Activated CD4-positive, alpha-beta memory T cell treated with anti-CD3 and anti-CD28 coated beads for 36 hours (primary cell): ENCODE results near the gene TNFRSF12A. TPM values are rescaled to one million over a fixed set of nuclear protein-coding genes. Genes with fewer than 3 reads are reported as not detected.

Experiments
- CTCF ChIA-PET: fragments of 350-600 bp; sonication (Branson Sonifier 250); formaldehyde crosslinking; loops from one replicate; lab custom pipeline; 2021; ENCODE audit warnings: antibody characterized with exemption, inconsistent platforms; lab: Charles Lee
- POLR2A ChIA-PET: fragments of 350-600 bp; sonication (Branson Sonifier 250); formaldehyde crosslinking; loops from one replicate; lab custom pipeline; 2021; ENCODE audit warnings: antibody characterized with exemption; lab: Charles Lee
- DNase-seq: peaks from one replicate; pipeline ENCODE4 v3.0.0-alpha.2; 2020
- H3K27ac Mint-ChIP-seq: one replicate; pipeline ENCODE4 v1.8.0; 2021; ENCODE audit warnings: mixed read lengths
- H3K27me3 Mint-ChIP-seq: one replicate; pipeline ENCODE4 v1.8.0; 2021; ENCODE audit warnings: mixed read lengths
- H3K36me3 Mint-ChIP-seq: one replicate; pipeline ENCODE4 v1.8.0; 2021; ENCODE audit warnings: mixed read lengths
- H3K4me1 Mint-ChIP-seq: one replicate; pipeline ENCODE4 v1.8.0; 2021; ENCODE audit warnings: low read depth, mixed read lengths
- H3K4me3 Mint-ChIP-seq: one replicate; pipeline ENCODE4 v1.8.0; 2021; ENCODE audit warnings: mild to moderate bottlenecking, mixed read lengths
- H3K9me3 Mint-ChIP-seq: one replicate; pipeline ENCODE4 v1.8.0; 2021; ENCODE audit warnings: mixed read lengths
- intact Hi-C: fragments of 100-400 bp; cut with micrococcal nuclease; formaldehyde crosslinking; loops from one replicate; pipeline ENCODE4 v1.15.1; 2023
- total RNA-seq, 2 experiments: library from RNA; stranded (reverse); gene quantifications; one replicate each; pipeline ENCODE4 v1.2.3, GENCODE V29; 2021

TNFRSF12A gene
- total RNA-seq, 2 experiments from 2014 or later: 6.5 to 8.6 TPM

- Mint-ChIP-seq H3K27me3 (no peaks in the 10 kb centered on the region), H3K4me1 (peaks cover 47% of the 10 kb centered on the region), H3K36me3 (peaks cover 10% of the 10 kb centered on the region), H3K27ac (peak overlapping the region; percentile 96), H3K9me3 (no peaks in the 10 kb centered on the region), H3K4me3 (peak overlapping the region; percentile 91)
- CTCF ChIA-PET: interaction anchor here (0.7 to 17.0 kb wide), 7 partner anchors 7 to 166 kb away, joined by 3 to 412 read pairs (median 3); partner anchors contain the start of gene CLDN9
- DNase-seq: no peak
- POLR2A ChIA-PET: interaction anchor here (0.9 to 1.6 kb wide), 4 partner anchors 8 to 112 kb away, joined by 3 to 4 read pairs (median 4); partner anchors contain the start of gene ZNF213
- intact Hi-C loops: loop anchor here (2.0 to 5.0 kb wide), 3 partner anchors 78 to 239 kb away; partner anchors contain the start of gene FLYWCH1
Observed at GRCh38 chr16:3022684-3023414, 2.7 kb downstream of the TNFRSF12A start.

DNA sequence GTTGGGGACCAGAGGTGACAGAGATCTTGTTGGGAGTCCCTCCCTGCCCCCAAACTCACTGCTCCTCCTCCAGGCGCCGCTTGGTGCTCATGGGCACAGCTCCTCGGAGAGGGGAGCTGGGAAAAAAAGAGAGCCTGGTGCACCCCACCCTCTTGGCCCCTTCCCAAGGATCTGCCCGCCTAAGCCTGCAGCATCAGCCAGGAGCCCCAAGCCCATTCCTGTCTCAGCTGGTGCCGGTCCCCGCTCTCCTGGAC lies 3.2 kb downstream of the TNFRSF12A start:
- peaks cover 10% of the 10 kb centered on the region for H3K36me3 Mint-ChIP-seq
- H3K4me3 Mint-ChIP-seq: peak overlapping the region; percentile 91
- no peaks in the 10 kb centered on the region for H3K9me3 Mint-ChIP-seq
- CTCF ChIA-PET: interaction anchor here (0.9 to 17.0 kb wide), 5 partner anchors 6 to 109 kb away, joined by 3 to 412 read pairs (median 3); partner anchors contain the start of gene CLDN9
- peak; percentile 48 for DNase-seq
- H3K27ac Mint-ChIP-seq: peak overlapping the region; percentile 96
- H3K4me1 Mint-ChIP-seq: peaks cover 45% of the 10 kb centered on the region
- intact Hi-C loops: loop anchor here (2.0 to 5.0 kb wide), 3 partner anchors 77 to 239 kb away; partner anchors contain the start of gene FLYWCH1
- POLR2A ChIA-PET: interaction anchor here (0.9 to 1.1 kb wide), 2 partner anchors 51 to 111 kb away, joined by 3 to 4 read pairs; partner anchors contain the start of gene ZNF213
- H3K27me3 Mint-ChIP-seq: no peaks in the 10 kb centered on the region

- peaks cover under 1% of the 10 kb centered on the region for H3K27me3 Mint-ChIP-seq
- intact Hi-C loops: loop anchor here (1.0 to 5.0 kb wide), 4 partner anchors 20 to 238 kb away; partner anchors contain the start of gene FLYWCH1
- peak; percentile 98 for DNase-seq
- CTCF ChIA-PET: interaction anchor here (0.9 to 17.0 kb wide), 6 partner anchors 6 to 72 kb away, joined by 3 to 412 read pairs (median 3); partner anchors contain the start of gene CLDN9
- H3K9me3 Mint-ChIP-seq: no peaks in the 10 kb centered on the region
- H3K27ac Mint-ChIP-seq: peak within 1 kb of the TSS; percentile 96
- H3K36me3 Mint-ChIP-seq: peaks cover 10% of the 10 kb centered on the region
- peak within 1 kb of the TSS; percentile 91 for H3K4me3 Mint-ChIP-seq
- POLR2A ChIA-PET: interaction anchor here (0.9 kb wide), 1 partner anchor 111 kb away, joined by 4 read pairs; the partner anchor contains the start of gene ZNF213
- peaks cover 45% of the 10 kb centered on the region for H3K4me1 Mint-ChIP-seq
Observed at GRCh38 chr16:3023669-3024478, 3.7 kb downstream of the TNFRSF12A start, which contains the start of the genes HCFC1R1 and THOC6. Gene HCFC1R1 (minus strand): TSS chr16:3023942. CDS start chr16:3023941, 1 bp downstream. Gene THOC6 (plus strand): TSS chr16:3024035. CDS start chr16:3024327, 292 bp downstream.

GRCh38 chr16:3025032-3026002 lies 5.1 kb downstream of the TNFRSF12A start:
- peaks cover 12% of the 10 kb centered on the region for H3K27me3 Mint-ChIP-seq
- peaks cover 48% of the 10 kb centered on the region for H3K4me1 Mint-ChIP-seq
- ChIA-PET CTCF (interaction anchor here (1.0 to 17.0 kb wide), 5 partner anchors 8 to 107 kb away, joined by 3 to 412 read pairs (median 3); partner anchors contain the start of genes CLDN9 and ZNF213), POLR2A (no interaction called here)
- intact Hi-C loops: no loop called here
- no peak for DNase-seq
- peaks cover 10% of the 10 kb centered on the region for H3K36me3 Mint-ChIP-seq
- H3K9me3 Mint-ChIP-seq: no peaks in the 10 kb centered on the region
- no peak overlapping the region for H3K27ac Mint-ChIP-seq
- H3K4me3 Mint-ChIP-seq: no peak overlapping the region

- intact Hi-C loops: no loop called here
- peaks cover 44% of the 10 kb centered on the region for H3K4me1 Mint-ChIP-seq
- no peak overlapping the region for H3K4me3 Mint-ChIP-seq
- H3K27ac Mint-ChIP-seq: no peak overlapping the region
- no peaks in the 10 kb centered on the region for H3K9me3 Mint-ChIP-seq
- peaks cover 12% of the 10 kb centered on the region for H3K27me3 Mint-ChIP-seq
- peaks cover 10% of the 10 kb centered on the region for H3K36me3 Mint-ChIP-seq
- DNase-seq: no peak
- CTCF ChIA-PET: interaction anchor here (0.6 to 17.0 kb wide), 4 partner anchors 20 to 107 kb away, joined by 3 to 412 read pairs (median 102); partner anchors contain the start of genes CLDN9 and ZNF213
- POLR2A ChIA-PET: no interaction called here
Observed at GRCh38 chr16:3026003-3026378, 5.8 kb downstream of the TNFRSF12A start.

GRCh38 chr16:3026609-3027488 lies 6.7 kb downstream of the TNFRSF12A start:
- ChIA-PET POLR2A (interaction anchor here (1.5 kb wide), 1 partner anchor 23 kb away, joined by 5 read pairs; no protein-coding TSS in a partner anchor), CTCF (interaction anchor here (0.6 to 17.0 kb wide), 8 partner anchors 6 to 144 kb away, joined by 5 to 412 read pairs (median 88); partner anchors contain the start of genes CLDN6, CLDN9, HCFC1R1 and THOC6)
- no peak overlapping the region for H3K27ac Mint-ChIP-seq
- no peak for DNase-seq
- peaks cover 10% of the 10 kb centered on the region for H3K36me3 Mint-ChIP-seq
- intact Hi-C loops: no loop called here
- H3K4me3 Mint-ChIP-seq: no peak overlapping the region
- H3K9me3 Mint-ChIP-seq: no peaks in the 10 kb centered on the region
- H3K4me1 Mint-ChIP-seq: peaks cover 37% of the 10 kb centered on the region
- H3K27me3 Mint-ChIP-seq: peaks cover 14% of the 10 kb centered on the region

GRCh38 chr16:3027489-3027795 lies 7.3 kb downstream of the TNFRSF12A start:
- Mint-ChIP-seq H3K27ac (no peak overlapping the region), H3K27me3 (peaks cover 16% of the 10 kb centered on the region), H3K36me3 (peaks cover 10% of the 10 kb centered on the region), H3K9me3 (no peaks in the 10 kb centered on the region), H3K4me3 (no peak overlapping the region), H3K4me1 (peaks cover 31% of the 10 kb centered on the region)
- DNase-seq: no peak
- intact Hi-C loops: no loop called here
- POLR2A ChIA-PET: interaction anchor here (1.5 kb wide), 1 partner anchor 24 kb away, joined by 5 read pairs; no protein-coding TSS in a partner anchor
- CTCF ChIA-PET: interaction anchor here (0.8 to 17.0 kb wide), 22 partner anchors 7 to 155 kb away, joined by 3 to 412 read pairs (median 10); partner anchors contain the start of genes BICDL2, CLDN6, CLDN9 and HCFC1R1

GRCh38 chr16:3027983-3028715 lies 8.0 kb downstream of the TNFRSF12A start:
- H3K27ac Mint-ChIP-seq: no peak overlapping the region
- no peak overlapping the region for H3K4me3 Mint-ChIP-seq
- DNase-seq: peak; percentile 92
- intact Hi-C loops: loop anchor here (2.0 kb wide), 1 partner anchor 25 kb away; no protein-coding TSS in a partner anchor
- ChIA-PET POLR2A (interaction anchor here (1.1 to 2.8 kb wide), 3 partner anchors 8 to 25 kb away, joined by 3 to 11 read pairs (median 5); partner anchors contain the start of gene TNFRSF12A), CTCF (interaction anchor here (0.5 to 17.0 kb wide), 40 partner anchors 7 to 462 kb away, joined by 3 to 412 read pairs (median 5); partner anchors contain the start of genes BICDL2, CLDN6, CLDN9 and HCFC1R1)
- peaks cover 10% of the 10 kb centered on the region for H3K36me3 Mint-ChIP-seq
- peaks cover 23% of the 10 kb centered on the region for H3K27me3 Mint-ChIP-seq
- peaks cover 24% of the 10 kb centered on the region for H3K4me1 Mint-ChIP-seq
- H3K9me3 Mint-ChIP-seq: no peaks in the 10 kb centered on the region

DNA sequence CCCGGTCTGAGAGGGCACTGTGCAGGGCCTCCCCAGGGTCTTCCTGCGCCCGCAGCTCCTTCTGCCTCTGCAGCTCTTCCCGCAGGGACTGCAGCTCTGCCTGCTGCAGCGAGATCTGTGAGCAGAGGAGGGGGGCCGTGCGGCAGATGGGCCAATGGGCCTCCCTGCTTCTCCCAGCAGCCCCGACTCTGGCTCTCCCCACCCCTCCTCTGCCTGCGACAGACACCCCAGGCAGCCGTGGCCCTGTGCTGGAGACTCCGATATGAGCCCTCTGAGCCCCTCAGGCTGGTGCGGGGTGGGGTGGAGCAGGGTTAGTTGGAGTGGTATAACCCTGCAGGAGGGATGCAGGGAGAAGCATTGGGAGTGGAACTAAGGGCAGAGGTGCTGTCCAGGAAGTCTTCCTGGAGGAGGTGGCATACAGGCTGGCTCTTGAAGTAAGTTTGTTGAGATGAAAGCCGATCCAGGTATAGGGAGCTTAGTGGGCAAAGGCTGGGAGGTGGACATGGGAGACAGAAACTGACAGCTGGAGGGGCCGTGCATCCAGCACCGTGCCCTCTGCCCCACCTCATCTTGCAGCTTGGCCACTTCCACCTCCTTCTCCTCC lies 8.7 kb downstream of the TNFRSF12A start:
- Mint-ChIP-seq H3K4me3 (peak overlapping the region; percentile 37), H3K27ac (no peak overlapping the region), H3K9me3 (no peaks in the 10 kb centered on the region), H3K36me3 (peaks cover 10% of the 10 kb centered on the region), H3K27me3 (peaks cover 28% of the 10 kb centered on the region), H3K4me1 (peaks cover 20% of the 10 kb centered on the region)
- intact Hi-C loops: loop anchor here (2.0 kb wide), 1 partner anchor 26 kb away; no protein-coding TSS in a partner anchor
- CTCF ChIA-PET: interaction anchor here (0.5 to 17.0 kb wide), 39 partner anchors 8 to 462 kb away, joined by 3 to 412 read pairs (median 7); partner anchors contain the start of genes BICDL2, CLDN6, CLDN9 and HCFC1R1
- POLR2A ChIA-PET: interaction anchor here (1.1 to 2.8 kb wide), 3 partner anchors 8 to 25 kb away, joined by 3 to 11 read pairs (median 5); partner anchors contain the start of gene TNFRSF12A
- no peak for DNase-seq
